Stomach (tissue), 9 donors: ENCODE results near the gene STAC3. TPM values are rescaled to one million over a fixed set of nuclear protein-coding genes. Genes with fewer than 3 reads are reported as not detected.

Source experiments
- DNase-seq, 2 donors: peaks; one replicate each; pipeline versions ENCODE4 v3.0.0 to v3.0.0-alpha.2; 2013 to 2019
- H3K27ac ChIP-seq, 5 donors: fragments of 200-600 bp in 4 of 5; sonication (generic) in 4 of 5; one replicate each; pipeline ENCODE4 v1.5.1; 2013 to 2019; ENCODE audit warnings: mild to moderate bottlenecking in 1 of 5, moderate library complexity in 1 of 5
- H3K27me3 ChIP-seq, 3 donors: fragments of 200-600 bp; sonication (generic); one replicate each; pipeline ENCODE4 v1.5.1; 2017 to 2019; ENCODE audit warnings: mixed run types in 1 of 3
- H3K36me3 ChIP-seq, 4 donors: fragments of 200-600 bp; sonication (generic); 1 replicate in 3 of 4; 2 replicates in 1 of 4; pipeline ENCODE4 v1.5.1; 2016 to 2019
- H3K4me1 ChIP-seq, 4 donors: fragments of 200-600 bp; sonication (generic); one replicate each; pipeline ENCODE4 v1.5.1; 2016 to 2019
- H3K4me3 ChIP-seq, 4 donors: fragments of 200-600 bp; sonication (generic) in 3 of 4; one replicate each; pipeline ENCODE4 v1.5.1; 2016 to 2019; ENCODE audit warnings: mild to moderate bottlenecking in 1 of 4
- H3K9me3 ChIP-seq, 4 donors: fragments of 200-600 bp; sonication (generic); one replicate each; pipeline ENCODE4 v1.5.1; 2016 to 2019
- EP300 ChIP-seq: sonication (generic); formaldehyde crosslinking; IDR thresholded peaks from one replicate; pipeline ENCODE4 v1.6.1; 2017; ENCODE audit warnings: antibody characterized with exemption
- POLR2A ChIP-seq, 4 donors: fragments of 450-650 bp; IDR thresholded peaks; one replicate each; pipeline ENCODE4 v1.6.1; 2016; ENCODE audit warnings: antibody characterized with exemption in 4 of 4, control low read depth in 2 of 4, mild to moderate bottlenecking in 1 of 4, moderate library complexity in 1 of 4
- POLR2AphosphoS5 ChIP-seq, 3 donors: sonication (generic); formaldehyde crosslinking; IDR thresholded peaks; one replicate each; pipeline ENCODE4 v1.6.1; 2016; ENCODE audit warnings: antibody characterized with exemption in 3 of 3
- WGBS, 5 donors: extraction: QIAGEN DNeasy Blood & Tissue Kit in 3 of 5; methylation state at CpG; one replicate each; pipeline versions ENCODE4 v1.1.5 to v1.1.7; 2013 to 2018; 5-methylcytosine and 5-hydroxymethylcytosine counted together
- intact Hi-C: fragments of 100-400 bp; cut with DNase I; formaldehyde crosslinking; loops from one replicate; pipeline ENCODE4 v1.15.1; 2023; ENCODE audit warnings: low total_unique reads
- polyA plus RNA-seq, 3 donors: library from polyadenylated mRNA; stranded (reverse); fragments of 200-250 nt; gene quantifications; one replicate each; pipeline ENCODE4 v1.2.3, GENCODE V29; 2013
- small RNA-seq, 4 donors: library from RNA; depleted of rRNA; stranded (forward); fragments of <200 nt; gene quantifications; one replicate each; pipeline ENCODE3, GENCODE V24; 2016
- total RNA-seq, 5 donors: library from RNA; depleted of rRNA; stranded (reverse); fragments of >200 nt; gene quantifications; one replicate each; pipeline versions ENCODE4 v1.1.0 to v1.2.3, GENCODE V29; 2014 to 2016
- TF ChIP-seq, protein P1 (sequence below), 7 experiments: fragments of 450-650 bp in 4 of 7; fragments of 200-600 bp in 3 of 7; sonication (generic) in 3 of 7; IDR thresholded peaks; one replicate each; pipeline ENCODE4 v1.5.1; 2016 to 2019; ENCODE audit warnings: antibody characterized with exemption in 7 of 7, control low read depth in 2 of 7, mild to moderate bottlenecking in 1 of 7
- donor health status: healthy with polysubstance abuse.
- donor health status: Bipolar disorder and iron deficiency.
- donor health status: healthy.

Gene STAC3
- total and polyA plus RNA-seq, 8 donors: 0.55 to 5.1 (median 2.3) TPM; not detected in 1

DNA sequence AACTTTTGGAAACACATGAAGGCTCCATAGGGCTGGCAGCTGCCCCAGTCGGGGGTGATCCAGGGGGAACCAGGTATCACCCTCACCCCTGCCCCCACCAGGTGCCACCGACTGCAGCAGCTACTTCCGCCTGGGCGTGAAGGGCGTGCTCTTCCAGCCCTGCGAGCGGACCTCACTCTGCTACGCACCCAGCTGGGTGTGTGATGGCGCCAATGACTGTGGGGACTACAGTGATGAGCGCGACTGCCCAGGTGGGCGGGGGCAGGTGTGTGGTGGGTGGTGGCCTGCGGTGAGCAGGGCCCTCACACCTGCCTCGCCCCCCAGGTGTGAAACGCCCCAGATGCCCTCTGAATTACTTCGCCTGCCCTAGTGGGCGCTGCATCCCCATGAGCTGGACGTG is 56.7 kb downstream of the STAC3 start:
- intact Hi-C loops: no loop called here
- 86 to 94% (median 92%) methylated on average over 15 to 18 of the region's 18 CpGs for WGBS, 5 donors
- TF ChIP-seq EP300 (no peak), POLR2AphosphoS5 (IDR thresholded peaks at IDR 0.05) (no peak), POLR2A (IDR thresholded peaks at IDR 0.05) (no peak)
- TF ChIP-seq, protein P1, sequence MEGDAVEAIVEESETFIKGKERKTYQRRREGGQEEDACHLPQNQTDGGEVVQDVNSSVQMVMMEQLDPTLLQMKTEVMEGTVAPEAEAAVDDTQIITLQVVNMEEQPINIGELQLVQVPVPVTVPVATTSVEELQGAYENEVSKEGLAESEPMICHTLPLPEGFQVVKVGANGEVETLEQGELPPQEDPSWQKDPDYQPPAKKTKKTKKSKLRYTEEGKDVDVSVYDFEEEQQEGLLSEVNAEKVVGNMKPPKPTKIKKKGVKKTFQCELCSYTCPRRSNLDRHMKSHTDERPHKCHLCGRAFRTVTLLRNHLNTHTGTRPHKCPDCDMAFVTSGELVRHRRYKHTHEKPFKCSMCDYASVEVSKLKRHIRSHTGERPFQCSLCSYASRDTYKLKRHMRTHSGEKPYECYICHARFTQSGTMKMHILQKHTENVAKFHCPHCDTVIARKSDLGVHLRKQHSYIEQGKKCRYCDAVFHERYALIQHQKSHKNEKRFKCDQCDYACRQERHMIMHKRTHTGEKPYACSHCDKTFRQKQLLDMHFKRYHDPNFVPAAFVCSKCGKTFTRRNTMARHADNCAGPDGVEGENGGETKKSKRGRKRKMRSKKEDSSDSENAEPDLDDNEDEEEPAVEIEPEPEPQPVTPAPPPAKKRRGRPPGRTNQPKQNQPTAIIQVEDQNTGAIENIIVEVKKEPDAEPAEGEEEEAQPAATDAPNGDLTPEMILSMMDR (IDR thresholded peaks at IDR 0.05): no peak
- H3K36me3 ChIP-seq: peaks cover 80 to 100% (median 100%) of the 10 kb centered on the region in 4 donors
- no peak for DNase-seq
- no peaks in the 10 kb centered on the region for H3K9me3 ChIP-seq
- no peaks in the 10 kb centered on the region for H3K27me3 ChIP-seq
- no peaks in the 10 kb centered on the region for H3K4me1 ChIP-seq
- H3K4me3 ChIP-seq: no peak overlapping the region
- H3K27ac ChIP-seq: no peak overlapping the region

DNA sequence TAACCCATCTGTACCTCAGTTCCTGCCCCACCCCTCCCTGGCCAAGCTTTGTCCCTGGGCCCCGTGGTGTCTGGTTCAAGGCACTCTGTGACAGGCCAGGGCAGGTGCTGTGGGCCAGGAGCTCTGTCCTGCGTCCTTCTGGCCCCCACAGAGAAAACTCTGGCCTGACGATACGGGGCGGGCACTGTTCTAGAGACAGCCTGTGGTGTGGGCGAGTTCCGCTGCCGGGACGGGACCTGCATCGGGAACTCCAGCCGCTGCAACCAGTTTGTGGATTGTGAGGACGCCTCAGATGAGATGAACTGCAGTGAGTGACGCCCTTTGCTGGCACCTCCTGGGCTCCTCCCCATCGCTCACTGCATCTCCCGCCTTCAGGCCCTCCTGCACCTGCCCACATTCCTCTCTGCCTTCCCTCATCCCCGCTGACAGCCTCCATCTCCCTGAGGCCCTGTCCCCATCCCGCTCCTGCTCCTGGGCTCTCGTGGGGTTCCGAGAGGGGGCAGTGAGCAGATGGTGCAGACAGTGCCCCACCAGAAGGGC is 57.2 kb downstream of the STAC3 start:
- intact Hi-C loops: no loop called here
- WGBS, 5 donors: 85 to 90% (median 89%) methylated on average over 19 of the region's 19 CpGs
- H3K4me1 ChIP-seq: no peaks in the 10 kb centered on the region
- H3K27ac ChIP-seq: no peak overlapping the region
- H3K4me3 ChIP-seq: no peak overlapping the region
- no peak for DNase-seq
- TF ChIP-seq, protein P1 (IDR thresholded peaks at IDR 0.05): no peak
- no peak for TF ChIP-seq POLR2A (IDR thresholded peaks at IDR 0.05)
- no peak for TF ChIP-seq POLR2AphosphoS5 (IDR thresholded peaks at IDR 0.05)
- no peak for TF ChIP-seq EP300
- no peaks in the 10 kb centered on the region for H3K27me3 ChIP-seq
- peaks cover 78 to 100% (median 100%) of the 10 kb centered on the region in 4 donors for H3K36me3 ChIP-seq
- H3K9me3 ChIP-seq: no peaks in the 10 kb centered on the region

Small RNAs within 50 kb of the gene (small RNA-seq; reads per million reads assigned to genes)
- gene MIR1228: 0.10 to 0.92 (median 0.41) reads per million in 4 donors

Other genes starting within 250 kb of the STAC3 start
- gene ZBTB39, start 244.6 kb downstream of the STAC3 start, total RNA-seq: 1 to 10 TPM; 3.3 to 7.6 (median 4.9) TPM
- gene ZBTB39, start 244.6 kb downstream of the STAC3 start, polyA plus RNA-seq: 1 to 10 TPM; 1.2 to 1.7 (median 1.4) TPM
- 10 to 100 TPM in 1 of 5 donors, 1 to 10 TPM in 2, not detected in 2; 2.0 to 19.8 (median 7.6) TPM for gene TAC3, start 234.7 kb downstream of the STAC3 start, total RNA-seq
- gene TAC3, start 234.7 kb downstream of the STAC3 start, polyA plus RNA-seq: under 1 TPM in 2 of 3 donors, not detected in 1; 0.62 to 0.75 TPM
- gene MYO1A, start 201.1 kb downstream of the STAC3 start, total RNA-seq: 10 to 100 TPM in 4 of 5 donors, 1 to 10 TPM in 1; 2.7 to 97.3 (median 19.3) TPM
- 10 to 100 TPM in 1 of 3 donors, 1 to 10 TPM in 1, under 1 TPM in 1; 0.70 to 16.2 (median 1.2) TPM for gene MYO1A, start 201.1 kb downstream of the STAC3 start, polyA plus RNA-seq
- gene NEMP1, start 172.4 kb downstream of the STAC3 start, total RNA-seq: 10 to 100 TPM in 1 of 5 donors, 1 to 10 TPM in 4; 1.2 to 16.7 (median 2.7) TPM
- 1 to 10 TPM; 1.1 to 3.8 (median 2.2) TPM for gene NEMP1, start 172.4 kb downstream of the STAC3 start, polyA plus RNA-seq
- gene NAB2, start 162.1 kb downstream of the STAC3 start, total RNA-seq: 10 to 100 TPM in 2 of 5 donors, 1 to 10 TPM in 2, not detected in 1; 1.7 to 12.1 (median 8.3) TPM
- gene NAB2, start 162.1 kb downstream of the STAC3 start, polyA plus RNA-seq: 10 to 100 TPM; 14.1 to 16.6 (median 16.3) TPM
- gene STAT6, start 139.8 kb downstream of the STAC3 start, total RNA-seq: 100 to 1,000 TPM in 4 of 5 donors, 10 to 100 TPM in 1; 81.9 to 343 (median 209) TPM
- gene STAT6, start 139.8 kb downstream of the STAC3 start, polyA plus RNA-seq: 100 to 1,000 TPM; 138 to 477 (median 147) TPM
- 100 to 1,000 TPM in 4 of 5 donors, 10 to 100 TPM in 1; 97.8 to 510 (median 129) TPM for gene LRP1, start 122.7 kb downstream of the STAC3 start, total RNA-seq
- 10 to 100 TPM; 13.5 to 25.9 (median 13.6) TPM for gene LRP1, start 122.7 kb downstream of the STAC3 start, polyA plus RNA-seq
- gene LRP1-AS, start 103.6 kb downstream of the STAC3 start, total RNA-seq: not detected
- not detected for gene LRP1-AS, start 103.6 kb downstream of the STAC3 start, polyA plus RNA-seq
- under 1 TPM in 1 of 5 donors, not detected in 4; 0.18 TPM for gene NXPH4, start 34.4 kb downstream of the STAC3 start, total RNA-seq
- gene NXPH4, start 34.4 kb downstream of the STAC3 start, polyA plus RNA-seq: under 1 TPM in 2 of 3 donors, not detected in 1; 0.30 to 0.44 TPM
- 10 to 100 TPM; 26.1 to 93.7 (median 77.8) TPM for gene SHMT2, start 21.5 kb downstream of the STAC3 start, total RNA-seq
- 10 to 100 TPM; 54.6 to 59.0 (median 57.1) TPM for gene SHMT2, start 21.5 kb downstream of the STAC3 start, polyA plus RNA-seq
- 10 to 100 TPM; 22.8 to 64.3 (median 30.5) TPM for gene R3HDM2, start 179.9 kb upstream of the STAC3 start, total RNA-seq
- gene R3HDM2, start 179.9 kb upstream of the STAC3 start, polyA plus RNA-seq: 10 to 100 TPM; 12.4 to 18.6 (median 13.9) TPM
- gene INHBC, start 183.6 kb upstream of the STAC3 start, total RNA-seq: under 1 TPM in 1 of 5 donors, not detected in 4; 0.37 TPM
- gene INHBC, start 183.6 kb upstream of the STAC3 start, polyA plus RNA-seq: not detected
- gene INHBE, start 204.1 kb upstream of the STAC3 start, total RNA-seq: not detected
- gene INHBE, start 204.1 kb upstream of the STAC3 start, polyA plus RNA-seq: not detected
- gene GLI1, start 208.6 kb upstream of the STAC3 start, total RNA-seq: 1 to 10 TPM in 1 of 5 donors, under 1 TPM in 4; 0.14 to 4.0 (median 0.58) TPM
- gene GLI1, start 208.6 kb upstream of the STAC3 start, polyA plus RNA-seq: 1 to 10 TPM in 2 of 3 donors, under 1 TPM in 1; 0.53 to 2.7 (median 1.7) TPM
- 10 to 100 TPM in 1 of 5 donors, 1 to 10 TPM in 3, not detected in 1; 2.3 to 28.1 (median 5.8) TPM for gene ARHGAP9, start 228.7 kb upstream of the STAC3 start, total RNA-seq
- 10 to 100 TPM in 1 of 3 donors, 1 to 10 TPM in 2; 5.8 to 11.1 (median 7.5) TPM for gene ARHGAP9, start 228.7 kb upstream of the STAC3 start, polyA plus RNA-seq
- gene MARS1, start 236.9 kb upstream of the STAC3 start, total RNA-seq: 1,000 to 10,000 TPM in 1 of 5 donors, 100 to 1,000 TPM in 1, 10 to 100 TPM in 3; 37.3 to 1,821 (median 71.6) TPM
- 10 to 100 TPM; 35.1 to 91.2 (median 51.8) TPM for gene MARS1, start 236.9 kb upstream of the STAC3 start, polyA plus RNA-seq